ENCODE results near the gene PLGRKT. TPM values are rescaled to one million over a fixed set of nuclear protein-coding genes. Genes with fewer than 3 reads are reported as not detected.
"Not testable (repeated sequence)": the region's sequence is repeated elsewhere in the genome, so short reads cannot be mapped to it uniquely, and the experiment has no call there.

Gene PLGRKT
- total RNA-seq, 1 donor from 2014 or later: 28.5 TPM

GRCh38 chr9:5445886-5446285 lies 8.2 kb upstream of the PLGRKT start:
- H3K27me3 ChIP-seq (ENCODE audit: control insufficient read depth, insufficient read depth, low read length): no peaks in the 10 kb centered on the region
- no peak for TF ChIP-seq CTCF (IDR thresholded peaks at IDR 0.05; ENCODE audit: insufficient read depth, low read length, poor library complexity, severe bottlenecking)
- DNase-seq (ENCODE audit: low read depth): no peak
- H3K36me3 ChIP-seq (ENCODE audit: control insufficient read depth, insufficient read depth, low read length): no peaks in the 10 kb centered on the region
- H3K4me3 ChIP-seq (ENCODE audit: low read depth, low read length): no peak overlapping the region

- H3K4me3 ChIP-seq (ENCODE audit: low read depth, low read length); DNase-seq (ENCODE audit: low read depth); H3K27me3 ChIP-seq (ENCODE audit: control insufficient read depth, insufficient read depth, low read length); H3K36me3 ChIP-seq (ENCODE audit: control insufficient read depth, insufficient read depth, low read length): not testable (repeated sequence)
These were observed 7.4 kb upstream of the PLGRKT start for GRCh38 chr9:5445096-5445495.

- no peaks in the 10 kb centered on the region for H3K36me3 ChIP-seq (ENCODE audit: control insufficient read depth, insufficient read depth, low read length)
- no peak for TF ChIP-seq CTCF (IDR thresholded peaks at IDR 0.05; ENCODE audit: insufficient read depth, low read length, poor library complexity, severe bottlenecking)
- no peak overlapping the region for H3K4me3 ChIP-seq (ENCODE audit: low read depth, low read length)
- no peak for DNase-seq (ENCODE audit: low read depth)
- no peaks in the 10 kb centered on the region for H3K27me3 ChIP-seq (ENCODE audit: control insufficient read depth, insufficient read depth, low read length)
These were observed 6.1 kb upstream of the PLGRKT start for GRCh38 chr9:5443850-5444249.

- no peak overlapping the region for H3K4me3 ChIP-seq (ENCODE audit: low read depth, low read length)
- H3K36me3 ChIP-seq (ENCODE audit: control insufficient read depth, insufficient read depth, low read length): no peaks in the 10 kb centered on the region
- H3K27me3 ChIP-seq (ENCODE audit: control insufficient read depth, insufficient read depth, low read length): no peaks in the 10 kb centered on the region
- no peak for DNase-seq (ENCODE audit: low read depth)
- peak; percentile 59 for TF ChIP-seq CTCF (IDR thresholded peaks at IDR 0.05; ENCODE audit: insufficient read depth, low read length, poor library complexity, severe bottlenecking)
These were observed 4.8 kb upstream of the PLGRKT start for GRCh38 chr9:5442400-5443011.

- Histone ChIP-seq H3K27me3 (ENCODE audit: control insufficient read depth, insufficient read depth, low read length) (no peaks in the 10 kb centered on the region), H3K36me3 (ENCODE audit: control insufficient read depth, insufficient read depth, low read length) (no peaks in the 10 kb centered on the region), H3K4me3 (ENCODE audit: low read depth, low read length) (no peak overlapping the region)
- no peak for DNase-seq (ENCODE audit: low read depth)
- no peak for TF ChIP-seq CTCF (IDR thresholded peaks at IDR 0.05; ENCODE audit: insufficient read depth, low read length, poor library complexity, severe bottlenecking)
These were observed 3.3 kb upstream of the PLGRKT start for GRCh38 chr9:5441043-5441442.

- DNase-seq (ENCODE audit: low read depth): no peak
- no peaks in the 10 kb centered on the region for H3K36me3 ChIP-seq (ENCODE audit: control insufficient read depth, insufficient read depth, low read length)
- TF ChIP-seq CTCF (IDR thresholded peaks at IDR 0.05; ENCODE audit: insufficient read depth, low read length, poor library complexity, severe bottlenecking): no peak
- no peak overlapping the region for H3K4me3 ChIP-seq (ENCODE audit: low read depth, low read length)
- no peaks in the 10 kb centered on the region for H3K27me3 ChIP-seq (ENCODE audit: control insufficient read depth, insufficient read depth, low read length)
These were observed 2.7 kb upstream of the PLGRKT start for GRCh38 chr9:5440426-5440825.
